HTR-8/SVneo (cell line): ENCODE measurements around the gene SRM.
"Not testable (repeated sequence)": the region's sequence is repeated elsewhere in the genome, so short reads cannot be mapped to it uniquely, and the experiment has no call there.

Source experiments
- DNase-seq: peaks from one replicate; pipeline ENCODE4 v3.0.0; 2011; ENCODE audit warnings: low spot score, mixed read lengths; ENCODE audit not compliant: insufficient read length
- FAIRE-seq: peaks from 2 replicates; lab custom pipeline; 2011; peaks lifted over from hg19 to GRCh38; lab: Jason Lieb, UNC

The SRM gene

DNA sequence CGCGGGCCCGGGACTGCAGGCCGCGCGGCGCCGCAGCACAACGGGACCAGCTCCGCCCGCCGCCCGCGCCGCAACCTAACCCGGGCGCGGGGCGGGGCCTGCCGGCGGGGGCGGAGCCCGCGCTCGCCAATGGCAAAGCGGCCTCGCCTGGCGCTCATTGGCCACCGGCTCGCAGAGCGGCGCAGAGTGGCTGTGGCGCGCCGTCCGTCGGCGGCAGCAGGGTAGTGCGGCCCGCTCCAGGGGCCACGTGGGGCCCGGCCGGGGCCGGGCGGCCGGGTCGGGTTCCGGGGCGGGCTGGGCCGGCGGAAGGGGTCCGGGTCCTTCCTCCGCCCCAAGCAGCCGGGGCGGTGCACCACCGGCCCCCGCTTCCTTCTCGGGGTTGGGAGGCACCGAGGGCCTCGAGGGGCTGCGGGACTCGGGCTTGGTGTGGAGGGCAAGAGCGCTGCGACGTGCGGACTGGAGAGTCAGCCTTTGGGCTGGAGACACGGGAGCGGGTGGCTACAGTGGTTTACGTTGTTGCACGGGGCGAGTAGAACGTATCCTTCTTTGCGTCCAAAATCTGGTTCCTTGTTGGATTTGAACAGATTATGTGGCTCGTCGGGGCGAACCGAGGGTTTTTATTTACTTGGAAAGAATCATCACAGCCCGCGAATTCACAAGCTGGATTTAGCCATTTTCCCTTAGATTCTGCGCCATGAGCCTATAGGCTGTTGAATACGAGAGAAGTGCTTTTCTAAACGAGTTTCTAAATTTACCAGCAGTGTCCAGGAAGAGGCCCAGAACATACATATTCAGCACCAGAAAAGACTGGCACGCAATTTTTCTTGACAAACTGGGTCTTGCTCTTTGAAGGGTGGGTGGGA, at the start of gene SRM:
Gene SRM, minus strand, starts transcription at position 51 of the 863 bp plus-strand sequence. CDS start 75 bp downstream, outside the sequence.
- FAIRE-seq, result peak; percentile 69
- peak; percentile 93 for DNase-seq

DNA sequence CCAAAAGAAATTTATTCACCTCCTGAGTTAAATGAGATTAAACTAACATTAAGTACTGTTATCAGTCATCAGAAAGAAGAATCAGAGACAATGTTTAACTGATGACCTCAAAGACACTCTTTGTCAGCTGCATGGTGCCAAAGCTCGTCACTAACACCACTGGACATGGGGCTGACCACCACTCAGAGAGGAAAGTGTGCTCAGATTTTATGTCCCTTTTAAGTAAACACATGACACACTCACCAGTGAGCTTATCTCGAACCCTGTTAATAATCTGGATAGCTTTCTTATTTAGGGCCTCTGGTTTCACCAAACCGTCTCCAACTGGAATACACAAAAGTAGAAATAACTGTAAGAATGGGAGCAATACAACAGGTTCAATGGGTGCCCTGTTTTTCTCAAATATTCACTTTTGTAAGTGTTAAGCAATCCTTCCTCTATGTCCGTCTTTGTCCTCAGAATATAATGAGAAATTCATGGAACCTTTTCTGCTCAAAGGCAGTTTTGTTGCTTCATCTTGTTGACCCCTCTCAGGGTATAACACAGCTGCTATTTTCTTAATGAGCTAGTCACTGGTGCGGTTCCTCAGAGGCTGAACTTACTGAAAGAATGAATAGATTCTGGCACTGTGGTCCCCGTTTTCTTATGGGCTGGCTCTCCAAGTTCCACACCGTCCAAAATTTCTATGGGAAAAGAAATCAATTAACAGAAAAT, 49.4 kb upstream of the SRM start:
- FAIRE-seq, result no peak
- DNase-seq, result no peak

DNA sequence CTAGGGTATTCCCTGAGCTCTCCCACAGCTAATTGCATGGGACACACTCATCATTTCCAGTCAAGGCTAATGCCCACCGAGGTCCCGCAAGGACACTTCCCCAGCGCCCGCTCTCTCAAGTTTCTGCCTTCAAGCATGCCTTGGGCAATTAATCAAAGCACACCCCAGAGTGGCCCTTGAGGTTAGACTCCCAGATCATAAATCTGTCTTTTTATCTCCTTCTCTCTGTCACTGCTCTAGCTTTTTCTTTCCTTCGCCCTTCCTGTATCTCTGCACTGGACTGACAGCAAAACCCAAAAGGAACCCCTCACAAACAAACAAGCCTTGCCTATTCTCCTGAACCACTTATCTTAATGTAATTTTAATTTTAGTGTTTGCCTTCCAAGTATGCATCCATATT, 47.8 kb upstream of the SRM start:
- no peak for DNase-seq
- FAIRE-seq, result no peak

DNA sequence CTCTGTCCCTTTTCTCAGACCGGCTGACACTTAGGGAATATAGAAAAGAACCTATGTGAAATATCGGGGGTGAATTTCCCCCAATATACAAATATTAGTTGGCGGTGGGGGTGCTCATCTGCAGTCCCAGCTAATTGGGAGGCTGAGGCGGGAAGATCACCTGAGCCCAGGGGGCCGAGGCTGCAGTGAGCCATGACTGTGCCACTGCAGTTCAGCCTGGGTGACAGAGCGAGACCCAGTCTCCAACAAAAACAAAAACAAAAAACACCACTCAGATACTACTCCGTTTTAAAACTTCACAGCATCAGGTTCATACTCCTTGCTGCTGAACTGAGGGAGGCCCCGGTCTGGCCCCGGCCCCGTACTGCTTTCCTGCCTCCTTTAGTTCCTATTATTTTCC, 45.8 kb upstream of the SRM start:
- no peak for DNase-seq
- FAIRE-seq, result no peak

DNA sequence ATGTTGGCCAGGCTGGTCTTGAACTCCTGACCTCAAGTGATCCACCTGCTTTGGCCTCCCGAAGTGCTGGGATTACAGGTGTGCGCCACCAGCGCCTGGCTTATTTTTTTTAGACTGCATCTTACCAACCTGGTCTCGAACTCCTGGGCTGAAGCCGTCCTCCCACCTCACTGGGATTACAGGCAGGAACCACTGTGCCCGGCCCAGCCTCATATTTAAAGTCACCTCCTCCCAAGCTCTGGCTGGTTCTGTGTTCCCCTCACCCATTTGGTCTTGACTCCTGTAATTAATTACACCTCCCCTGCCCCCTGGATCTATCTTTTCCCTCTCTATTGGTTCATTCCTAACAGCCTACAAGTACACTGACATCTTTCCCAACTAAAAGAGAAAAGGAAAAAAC, 41.5 kb upstream of the SRM start:
- no peak for FAIRE-seq
- DNase-seq, result no peak

DNA sequence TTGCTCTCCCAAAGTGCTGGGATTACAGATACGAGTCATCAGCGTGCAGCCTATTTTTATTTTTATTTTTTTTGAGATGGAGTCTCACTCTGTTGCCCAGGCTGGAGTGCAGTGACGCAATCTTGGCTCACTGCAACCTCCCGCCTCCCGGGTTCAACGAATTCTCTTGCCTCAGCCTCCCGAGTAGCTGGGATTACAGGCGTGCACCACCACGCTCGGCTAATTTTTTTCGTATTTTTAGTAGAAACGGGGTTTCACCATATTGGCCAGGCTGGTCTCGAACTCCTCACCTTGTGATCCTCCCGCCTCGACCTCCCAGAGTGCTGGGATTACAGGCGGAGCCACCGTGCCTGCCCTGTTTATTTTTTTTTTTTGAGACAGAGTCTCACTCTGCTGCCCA, 41.0 kb upstream of the SRM start:
- DNase-seq, FAIRE-seq: not testable (repeated sequence)

DNA sequence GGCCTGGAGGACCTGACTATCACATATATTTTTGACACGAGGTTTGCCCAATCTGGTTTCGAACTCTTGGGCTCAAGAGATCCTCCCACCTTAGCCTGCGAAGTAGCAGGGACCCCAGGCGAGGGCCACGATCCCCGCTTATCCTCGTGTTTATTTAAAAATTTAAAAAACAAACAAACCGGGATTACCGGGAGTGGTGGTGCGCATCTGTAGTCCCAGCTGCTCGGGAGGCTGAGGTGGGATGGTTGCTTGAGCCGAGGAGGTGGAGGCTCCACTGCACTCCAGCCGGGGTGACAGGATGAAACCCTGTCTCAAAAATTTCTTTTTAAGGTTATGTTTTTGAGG, 40.3 kb upstream of the SRM start:
- DNase-seq (no peak), FAIRE-seq (no peak)

DNA sequence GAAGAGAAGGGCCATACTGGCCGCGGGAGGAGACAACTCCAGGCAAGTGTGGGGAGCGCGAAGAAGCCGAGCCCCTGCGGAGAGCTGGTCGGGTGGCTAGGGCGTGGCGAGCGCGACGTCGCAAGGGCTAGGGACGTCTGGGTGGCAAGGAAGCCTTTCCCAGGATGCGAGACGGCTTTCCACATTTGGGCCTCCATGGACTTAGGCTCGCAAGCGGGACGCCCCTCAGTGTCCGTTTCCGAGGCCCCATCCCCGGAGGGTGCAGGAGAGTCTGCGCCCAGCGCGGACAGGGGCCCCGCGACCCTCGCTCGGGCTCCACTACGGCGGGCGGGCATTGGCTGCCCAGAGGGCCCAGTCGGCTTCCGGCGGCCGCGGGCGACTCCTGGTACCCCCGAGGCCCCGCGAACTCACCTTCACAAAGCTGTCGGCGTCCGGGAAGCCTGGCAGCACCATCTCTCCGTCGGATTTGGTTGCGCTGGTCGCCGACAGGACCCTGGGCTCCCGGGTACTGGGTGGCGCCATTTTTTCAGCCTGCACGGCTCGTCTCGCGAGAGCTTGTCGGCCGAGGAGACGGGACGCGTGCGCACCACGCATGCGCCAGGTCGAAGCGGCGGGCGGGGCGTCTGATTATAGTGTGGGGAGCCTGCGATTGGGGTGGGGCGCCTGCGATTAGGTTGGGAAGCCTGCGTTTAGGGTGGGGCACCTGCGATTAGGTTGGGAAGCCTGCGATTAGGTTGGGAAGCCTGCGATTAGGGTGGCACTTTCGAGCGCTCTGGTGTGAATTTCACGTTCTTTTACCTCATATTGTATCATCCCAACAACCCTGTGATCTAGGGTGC, 39.7 kb upstream of the SRM start, which contains the start of gene EXOSC10:
Gene EXOSC10, minus strand, starts transcription at position 560 of the 839 bp plus-strand sequence. Its CDS starts 38 bp downstream, at position 522.
- DNase-seq (peak; percentile 97), FAIRE-seq (peak; percentile 77)

DNA sequence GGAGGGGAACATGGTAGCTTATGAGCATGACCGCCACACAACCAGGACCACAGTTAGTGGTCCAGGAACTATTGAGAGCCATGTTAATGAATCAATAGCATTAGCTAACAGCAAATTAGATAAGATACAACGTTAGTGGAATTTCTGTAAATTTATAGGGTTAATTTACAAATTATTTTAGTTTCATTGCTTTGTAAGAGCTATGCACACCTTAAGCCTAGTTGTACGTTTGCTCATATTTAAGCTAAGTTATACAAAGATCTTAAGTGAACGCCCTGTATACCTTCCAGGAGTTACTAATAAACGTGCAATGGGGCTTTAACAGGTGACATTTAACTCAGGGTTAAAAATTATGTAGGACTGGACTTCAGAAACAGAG, 39.1 kb upstream of the SRM start:
- FAIRE-seq (no peak), DNase-seq (no peak)

DNA sequence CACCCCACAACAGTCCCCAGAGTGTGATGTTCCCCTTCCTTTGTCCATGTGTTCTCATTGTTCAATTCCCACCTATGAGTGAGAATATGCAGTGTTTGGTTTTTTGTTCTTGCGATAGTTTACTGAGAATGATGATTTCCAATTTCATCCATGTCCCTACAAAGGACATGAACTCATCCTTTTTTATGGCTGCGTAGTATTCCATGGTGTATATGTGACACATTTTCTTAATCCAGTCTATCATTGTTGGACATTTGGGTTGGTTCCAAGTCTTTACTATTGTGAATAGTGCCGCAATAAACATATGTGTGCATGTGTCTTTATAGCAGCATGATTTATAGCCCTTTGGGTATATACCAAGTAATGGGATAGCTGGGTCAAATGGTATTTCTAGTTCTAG, 24.0 kb upstream of the SRM start:
- DNase-seq, FAIRE-seq: not testable (repeated sequence)

DNA sequence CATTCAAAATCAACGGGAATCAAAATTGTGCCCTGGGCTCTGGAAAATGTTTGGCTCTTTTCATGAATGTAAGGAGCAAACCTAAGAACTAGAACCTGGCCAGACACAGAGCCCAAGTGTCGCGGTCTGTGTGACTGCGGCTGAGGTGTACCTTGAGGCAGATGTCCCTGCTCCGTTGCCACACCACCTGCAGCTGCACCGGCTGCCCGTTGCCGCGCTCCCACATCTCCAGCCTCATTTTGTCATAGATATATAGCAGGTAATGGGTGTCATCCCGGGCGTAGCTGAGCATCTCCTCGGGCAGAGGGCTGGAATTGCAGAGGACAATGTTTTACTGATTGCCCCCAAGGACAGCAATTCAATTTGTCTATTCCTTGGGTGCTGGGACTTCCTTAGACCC, 21.1 kb upstream of the SRM start:
- no peak for DNase-seq
- FAIRE-seq, result no peak

DNA sequence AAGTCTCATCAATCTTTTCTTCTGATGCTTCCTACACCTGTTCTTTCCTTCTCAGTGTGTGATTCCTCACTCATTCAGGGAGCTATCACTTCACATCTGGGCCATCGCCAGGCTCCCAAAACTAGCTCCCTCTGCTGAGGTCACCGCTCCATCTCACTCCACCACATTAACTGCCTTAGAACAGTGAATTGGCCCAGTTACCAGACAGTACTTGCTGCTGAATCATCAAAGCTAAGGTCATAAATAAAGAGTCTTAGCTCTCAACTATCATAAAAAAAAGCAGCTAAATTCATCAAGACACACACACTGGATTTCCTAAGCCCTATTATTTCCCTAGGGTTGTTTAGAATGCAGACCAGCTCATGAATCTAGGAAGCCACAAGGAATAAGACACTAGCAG, 18.8 kb upstream of the SRM start:
- no peak for DNase-seq
- no peak for FAIRE-seq

DNA sequence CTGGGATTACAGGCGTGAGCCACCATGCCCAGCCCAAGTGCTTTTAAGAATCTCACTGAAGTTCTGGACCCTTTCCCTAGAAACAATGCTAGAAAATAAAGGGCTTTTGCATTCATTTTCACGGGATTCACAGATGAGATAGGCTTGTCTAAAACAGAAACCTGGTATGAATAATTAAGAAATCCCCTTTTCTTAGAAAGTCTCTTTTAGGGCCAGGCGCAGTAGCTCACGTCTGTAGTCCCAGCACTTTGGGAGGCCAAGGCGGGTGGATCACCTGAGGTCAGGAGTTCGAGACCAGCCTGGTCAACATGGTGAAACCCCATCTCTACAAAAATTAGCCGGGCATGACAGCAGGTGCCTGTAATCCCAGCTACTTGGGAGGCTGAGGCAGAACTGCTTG, 13.6 kb upstream of the SRM start:
- FAIRE-seq, DNase-seq: not testable (repeated sequence)

DNA sequence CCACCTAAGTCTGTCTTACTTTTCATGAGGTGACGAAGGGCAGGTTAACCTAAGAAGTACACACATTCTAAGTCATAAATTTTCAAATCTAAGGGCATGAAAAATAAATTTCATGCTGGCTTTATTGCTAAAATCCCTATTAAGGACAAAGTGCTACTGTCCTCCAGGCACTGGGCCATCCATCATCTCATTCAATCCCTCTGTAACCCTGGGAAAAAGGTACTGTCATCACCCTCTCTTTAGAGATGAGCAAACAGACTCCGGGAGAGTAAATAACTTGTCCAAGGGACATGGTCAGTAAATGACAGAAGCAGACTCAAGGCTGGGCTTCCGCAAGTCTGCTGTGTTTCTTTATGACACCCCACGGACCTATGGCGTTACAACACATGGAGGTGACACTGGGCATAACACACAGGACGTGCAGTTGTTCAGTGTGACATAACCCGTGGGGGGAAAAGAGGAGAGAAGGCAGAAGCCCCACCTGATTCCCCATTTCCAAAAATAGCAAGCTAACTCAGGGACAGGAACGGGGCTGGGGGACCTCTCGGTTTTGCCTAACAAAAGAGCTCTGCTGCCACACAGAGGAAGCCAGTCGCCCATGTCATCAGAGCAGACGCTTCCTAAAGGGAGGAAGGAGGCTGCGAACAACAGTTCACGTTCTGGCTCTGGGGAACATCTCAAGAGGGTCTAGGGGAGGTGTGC, 12.5 kb upstream of the SRM start:
- FAIRE-seq (no peak), DNase-seq (no peak)

DNA sequence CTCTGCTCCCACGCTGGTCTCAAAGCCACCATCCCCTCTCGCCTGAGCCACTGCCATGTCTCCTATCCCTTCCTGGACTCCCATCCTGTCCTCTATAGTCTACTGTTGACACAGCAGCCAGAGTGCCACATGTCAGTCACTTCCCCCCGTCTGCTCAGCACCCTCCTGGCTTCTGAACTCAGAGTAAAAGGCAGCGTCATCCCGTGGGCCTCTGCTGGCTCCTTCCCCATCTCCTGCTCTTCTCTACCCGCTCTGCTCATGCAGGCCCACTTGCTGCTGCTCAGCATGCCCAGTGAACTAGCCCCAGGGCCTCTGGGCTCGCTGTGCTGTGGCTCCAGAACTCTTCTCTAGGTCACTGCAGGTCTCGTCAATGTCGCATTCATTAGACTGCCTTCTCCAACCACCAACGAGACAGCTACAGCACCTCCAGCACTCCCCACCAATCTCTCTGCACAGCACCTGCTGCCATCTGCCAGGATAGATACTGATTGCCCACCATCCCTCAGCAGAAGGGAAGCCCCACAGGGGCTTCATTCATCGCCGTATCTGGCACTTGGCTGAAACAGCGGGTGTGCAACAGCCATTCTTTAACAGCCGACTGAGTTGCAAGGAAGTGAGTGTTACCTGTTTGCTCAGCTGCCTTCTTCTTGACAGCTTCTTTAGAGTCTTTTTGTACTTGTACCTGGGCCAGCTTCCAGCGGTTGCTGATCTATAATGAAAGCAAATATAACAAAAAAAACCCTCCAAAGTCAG, 11.8 kb upstream of the SRM start:
- FAIRE-seq, result no peak
- DNase-seq, result no peak

DNA sequence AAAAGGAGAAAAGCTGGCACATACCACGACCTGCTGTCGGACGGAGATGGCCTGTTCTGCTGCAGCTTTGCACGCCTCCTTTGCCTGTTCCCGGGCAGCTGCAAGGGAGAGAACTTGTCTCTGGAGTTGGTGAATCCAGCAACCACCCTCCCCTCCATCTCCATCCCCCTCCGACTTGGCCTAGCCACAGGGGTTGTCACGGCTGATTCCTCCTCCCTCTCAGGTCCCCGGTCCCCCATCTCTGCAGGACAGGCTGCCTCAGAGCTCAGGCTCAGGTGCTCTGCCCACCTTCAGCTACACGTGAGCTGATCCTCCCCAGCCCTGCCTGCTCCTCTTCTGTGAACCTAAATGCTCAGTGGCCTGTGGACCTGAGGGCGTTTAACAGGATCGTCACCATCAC, 11.1 kb upstream of the SRM start:
- DNase-seq (no peak), FAIRE-seq (no peak)

DNA sequence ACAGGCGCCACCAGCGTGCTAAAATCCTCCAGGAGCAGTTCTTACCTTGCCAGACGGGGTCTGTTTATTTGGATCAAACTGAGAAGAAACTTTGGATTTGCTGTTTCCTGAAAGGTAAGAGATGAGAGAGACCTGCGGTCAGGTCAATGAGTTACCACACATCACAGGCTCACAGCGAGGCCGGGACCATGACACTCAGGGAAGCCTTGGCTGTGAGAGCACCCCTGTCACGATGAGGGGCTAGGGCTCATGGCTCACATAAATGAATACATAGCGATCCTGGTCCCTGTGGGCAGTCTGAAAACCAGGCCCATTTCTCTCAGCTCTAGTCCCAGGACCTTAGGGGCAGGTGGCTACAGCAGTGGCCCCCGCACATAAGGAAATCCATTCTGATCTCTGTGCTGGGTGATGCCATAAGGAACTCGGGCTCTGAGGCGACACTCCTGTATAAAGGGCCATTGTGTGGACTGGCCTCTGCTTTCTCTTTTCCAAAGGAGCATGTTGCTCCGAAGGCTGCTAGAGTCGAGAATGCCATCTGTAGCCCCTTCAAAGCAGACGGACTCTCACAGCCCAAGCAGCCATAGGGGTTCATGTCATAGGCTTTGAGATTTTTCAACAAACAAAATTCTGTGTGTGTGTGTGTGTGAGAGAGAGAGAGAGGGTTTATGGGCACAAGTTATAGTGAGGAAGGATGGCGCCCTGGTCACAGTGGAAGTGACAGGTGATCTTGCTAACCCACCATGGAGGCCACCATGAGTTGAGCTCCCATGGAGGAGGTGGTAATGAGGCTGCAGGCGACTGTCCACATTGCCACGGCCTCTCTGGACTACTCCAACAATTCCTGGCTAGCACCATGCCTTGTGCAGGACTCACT, 9.0 kb upstream of the SRM start:
- no peak for FAIRE-seq
- DNase-seq, result no peak
